Activated CD4-positive, CD25-positive, alpha-beta regulatory T cell treated with anti-CD3 and anti-CD28 coated beads, Interleukin-2, amount 50 U/mL, for 16 hours (primary cell): ENCODE measurements around the gene FANCB.

Experiments used
- DNase-seq: peaks from one replicate; pipeline ENCODE4 v3.0.0-alpha.2; 2020; ENCODE audit warnings: low read depth, low spot score

FANCB gene

DNA sequence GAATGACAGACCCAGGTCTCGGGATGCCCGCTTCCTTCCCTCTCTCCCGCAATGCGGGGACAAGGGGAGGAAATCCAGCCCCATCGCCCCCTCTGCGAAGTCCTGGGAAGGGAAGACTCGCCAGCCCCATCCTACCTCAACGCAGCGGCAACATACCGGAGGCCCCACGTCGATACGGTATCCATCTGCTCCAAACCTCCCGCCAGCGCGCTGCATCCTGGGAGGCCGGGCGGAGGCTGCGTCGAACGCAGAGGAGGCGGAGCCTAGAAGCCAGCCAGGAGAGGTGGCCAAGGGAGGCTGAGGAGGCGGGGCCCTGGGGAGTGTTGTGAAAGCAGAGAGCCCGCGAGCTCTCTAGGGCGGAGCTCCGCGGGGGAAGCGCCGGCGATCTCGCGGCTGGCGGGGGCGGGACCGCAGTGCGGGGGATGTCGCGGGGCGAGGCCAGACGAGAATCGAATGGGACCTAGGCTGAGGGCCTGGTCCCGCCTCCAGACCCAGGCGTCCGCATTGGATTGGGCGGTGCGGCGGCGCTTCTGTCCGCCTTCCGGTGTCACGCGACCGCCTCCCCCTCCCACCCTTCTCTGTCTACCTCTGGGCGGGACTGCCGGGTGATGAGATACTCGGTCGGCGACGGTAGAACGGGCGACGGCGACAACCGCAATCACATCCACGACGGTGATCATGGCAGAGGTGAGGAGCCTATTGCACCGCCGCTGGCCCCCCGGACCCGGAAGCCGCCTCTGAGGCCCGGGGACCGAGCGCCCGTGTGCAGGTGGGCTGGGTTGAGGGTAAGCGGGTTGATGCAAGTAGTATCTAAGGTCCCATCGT is at the start of gene FANCB, which contains the start of gene MOSPD2:
Gene FANCB (minus strand): TSS at position 219 of the 825 bp plus-strand sequence. CDS start 7,559 bp downstream, outside the sequence.
Gene MOSPD2 (plus strand): TSS at position 571 of the 825 bp plus-strand sequence. CDS start 108 bp downstream, at position 679.
- DNase-seq = peak; percentile 88

DNA sequence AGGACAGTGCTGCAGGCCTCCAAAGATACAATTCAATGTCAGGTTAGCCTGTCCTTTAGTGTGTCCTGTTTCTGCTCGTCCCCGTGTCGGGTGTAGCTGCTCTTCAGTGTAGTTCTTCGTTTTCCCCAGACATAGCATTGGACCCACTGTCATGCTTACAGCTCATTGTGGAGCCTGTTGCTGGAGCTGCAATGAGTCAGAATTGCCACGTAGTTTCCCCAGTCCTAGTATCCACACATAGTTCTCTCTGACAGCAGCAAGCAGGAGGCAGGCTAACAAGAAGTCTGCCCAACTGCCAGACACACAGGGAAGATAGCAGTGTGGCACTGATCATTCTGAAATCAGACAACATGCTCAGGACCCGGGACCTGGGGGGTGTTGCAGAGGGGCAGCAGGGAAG is 49.6 kb upstream of the FANCB start:
- DNase-seq = no peak

DNA sequence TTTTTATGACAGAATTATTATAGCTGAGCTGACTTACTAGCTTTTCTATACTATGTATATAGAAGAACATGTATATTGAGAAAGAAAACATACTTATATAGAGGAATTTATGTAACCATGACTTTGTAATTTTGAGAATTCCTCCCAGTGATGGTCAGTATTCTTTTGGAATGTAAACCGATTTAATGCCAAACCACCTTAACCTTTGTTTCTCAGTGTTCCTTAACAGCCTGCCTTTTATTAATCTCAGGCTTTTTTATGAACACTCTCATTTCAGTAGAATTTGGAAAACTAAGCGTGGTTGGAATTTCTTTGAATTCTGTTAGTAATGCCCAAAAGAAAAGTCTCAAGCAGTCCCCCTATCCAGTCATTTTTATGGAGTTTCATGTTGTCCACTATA is 47.3 kb upstream of the FANCB start:
- no peak for DNase-seq

DNA sequence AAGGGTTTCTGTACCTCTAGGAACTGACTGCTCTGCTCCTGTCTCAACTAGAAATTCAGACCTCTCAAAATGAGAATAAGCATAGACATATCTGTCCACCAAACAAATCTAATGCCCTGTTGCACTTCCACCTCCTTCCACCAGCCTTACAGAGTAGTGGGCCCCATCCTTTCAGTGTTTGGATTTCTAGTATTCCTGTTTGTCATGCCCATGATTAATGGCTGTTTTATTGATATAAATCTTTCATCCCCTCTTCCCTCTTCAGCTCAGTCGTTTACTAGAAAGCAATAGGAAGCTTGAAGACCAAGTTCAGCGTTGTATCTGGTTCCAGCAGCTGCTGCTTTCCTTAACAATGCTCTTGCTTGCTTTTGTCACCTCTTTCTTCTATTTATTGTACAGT is 46.5 kb upstream of the FANCB start:
- DNase-seq = no peak

DNA sequence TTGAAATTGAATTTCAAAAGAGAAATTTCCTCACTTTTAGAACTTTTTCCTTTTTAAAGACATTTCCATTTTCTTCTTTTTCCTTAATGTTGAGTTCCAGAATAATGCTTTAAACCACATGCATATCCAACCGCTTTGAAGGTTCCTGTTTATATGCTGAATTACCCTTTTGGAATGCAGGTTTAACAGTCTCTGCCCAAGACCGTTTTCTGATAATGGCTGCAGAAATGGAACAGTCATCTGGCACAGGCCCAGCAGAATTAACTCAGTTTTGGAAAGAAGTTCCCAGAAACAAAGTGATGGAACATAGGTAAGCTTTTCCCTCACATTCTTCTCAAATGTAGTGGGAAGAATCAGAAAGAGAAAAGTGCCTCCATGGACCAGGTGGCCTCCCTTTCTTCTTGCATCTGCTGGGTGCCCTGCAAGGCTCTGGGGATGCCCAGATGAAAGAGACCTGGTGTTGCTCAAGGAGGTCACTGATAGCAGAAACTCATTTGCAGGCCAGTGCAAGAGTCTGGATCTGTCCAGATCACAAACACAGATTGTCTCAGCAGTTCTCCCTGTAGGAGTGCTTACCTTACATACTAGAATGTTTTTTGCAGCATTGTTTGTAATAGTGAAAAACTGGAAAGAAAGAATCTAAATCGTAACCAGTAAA is 43.3 kb upstream of the FANCB start:
- DNase-seq = no peak

DNA sequence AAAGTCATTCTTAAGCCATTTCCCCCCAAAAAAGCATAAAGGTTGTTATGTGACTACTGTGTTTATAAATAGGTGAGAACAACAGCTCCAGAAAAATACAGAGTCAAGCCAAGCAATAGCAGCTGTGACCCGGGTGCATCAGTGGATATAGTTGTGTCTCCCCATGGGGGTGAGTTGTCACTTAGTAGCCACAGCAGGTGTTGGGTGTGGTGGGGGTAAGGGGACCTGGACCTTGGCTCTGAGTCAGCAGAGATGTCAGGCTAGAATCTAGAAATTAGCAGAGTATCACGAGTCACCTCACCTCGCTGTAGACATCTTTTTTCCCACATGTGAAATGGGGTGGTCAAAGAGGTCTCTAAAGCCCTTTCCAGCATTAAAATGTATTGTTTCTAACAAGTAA is 42.7 kb upstream of the FANCB start:
- DNase-seq = no peak

DNA sequence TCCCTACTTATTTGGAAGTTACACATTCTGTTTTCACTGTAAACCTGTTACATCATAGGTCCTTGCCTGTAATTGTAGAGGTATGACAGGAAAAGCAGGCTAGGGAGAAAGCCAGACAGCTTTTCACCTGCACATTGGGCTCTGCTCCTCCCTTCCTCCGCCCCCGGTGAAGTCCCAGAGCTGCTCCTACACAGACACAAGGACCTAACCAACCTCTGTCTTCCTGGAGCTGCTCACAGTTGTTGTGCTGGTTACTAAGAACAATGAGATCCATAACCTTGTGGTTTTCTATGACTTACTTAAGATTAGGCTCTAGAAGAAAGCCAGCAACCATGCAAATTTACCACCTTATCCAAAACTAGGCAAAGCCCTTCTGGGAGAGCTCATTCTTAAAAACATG is 40.4 kb upstream of the FANCB start:
- DNase-seq = no peak

DNA sequence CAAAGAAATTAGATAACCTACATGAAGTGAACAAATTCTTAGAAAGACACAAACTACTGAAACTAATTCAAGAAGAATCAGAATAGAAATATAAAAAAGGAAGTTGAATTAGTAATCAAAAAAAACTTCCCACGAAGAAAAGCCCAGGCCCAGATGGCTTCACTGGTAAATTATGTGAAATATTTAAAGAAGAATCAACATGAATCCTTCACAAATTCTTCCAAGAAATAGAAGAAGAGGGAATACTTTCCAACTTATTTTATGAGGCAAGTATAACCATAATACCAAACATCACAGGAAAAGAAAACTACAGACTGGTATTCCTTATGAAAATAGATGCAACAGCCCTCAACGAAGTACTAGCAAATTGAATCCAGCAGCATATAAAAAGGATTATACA is 31.0 kb upstream of the FANCB start:
- DNase-seq = no peak

DNA sequence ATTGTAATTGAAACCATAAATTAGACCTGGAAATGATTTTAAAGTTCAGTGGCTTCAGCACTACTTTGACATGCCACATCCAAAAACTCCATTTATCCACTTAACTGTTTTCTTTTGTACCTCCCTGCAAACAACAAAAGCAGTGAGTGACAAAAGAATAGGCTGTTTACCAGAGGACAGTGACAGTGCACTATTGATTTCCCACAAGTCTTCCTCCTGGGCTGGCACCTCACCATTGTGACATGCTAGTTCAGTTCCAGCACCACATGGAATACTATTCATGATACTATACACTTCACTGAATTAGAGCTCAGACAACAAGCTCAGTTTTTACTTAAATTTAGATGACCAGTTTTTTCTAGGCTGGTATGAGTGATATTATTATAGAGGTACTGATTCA is 29.7 kb upstream of the FANCB start:
- no peak for DNase-seq

DNA sequence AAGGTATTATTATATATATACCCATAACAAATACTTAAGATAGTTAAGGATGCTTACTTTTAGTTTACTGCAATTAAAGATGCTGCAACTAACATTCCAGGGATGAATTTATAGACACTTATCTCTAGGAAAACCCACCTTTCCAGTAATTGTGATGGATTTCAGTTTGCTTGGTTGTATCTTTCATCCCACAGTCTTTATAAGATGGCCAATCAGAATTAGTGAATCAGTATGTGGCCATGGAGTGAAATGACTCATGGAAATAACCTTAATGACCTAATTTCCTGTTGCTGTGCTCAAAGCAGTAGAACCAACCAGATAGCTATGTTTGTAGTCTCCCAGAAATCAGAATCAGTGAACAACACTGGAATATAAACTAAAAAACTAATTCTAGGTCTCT is 26.7 kb upstream of the FANCB start:
- DNase-seq = no peak

DNA sequence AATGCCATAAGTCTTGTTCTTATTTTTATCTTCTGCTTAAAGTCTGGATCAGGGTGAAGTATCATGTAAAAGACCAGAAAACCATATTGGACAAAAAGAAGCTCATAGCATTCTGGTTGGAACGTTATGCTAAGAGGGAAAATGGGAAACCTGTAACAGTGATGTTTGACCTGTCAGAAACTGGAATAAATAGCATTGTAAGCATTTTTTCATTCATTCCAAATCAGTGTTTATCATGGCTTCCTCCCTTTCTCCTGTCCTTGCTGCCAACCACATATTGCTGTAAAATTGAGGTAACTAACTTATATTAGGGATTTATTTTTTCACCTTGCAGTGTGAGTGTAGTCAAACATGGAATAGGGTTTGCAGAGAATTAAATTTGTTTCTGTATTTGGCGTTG is 24.2 kb upstream of the FANCB start:
- DNase-seq = no peak

DNA sequence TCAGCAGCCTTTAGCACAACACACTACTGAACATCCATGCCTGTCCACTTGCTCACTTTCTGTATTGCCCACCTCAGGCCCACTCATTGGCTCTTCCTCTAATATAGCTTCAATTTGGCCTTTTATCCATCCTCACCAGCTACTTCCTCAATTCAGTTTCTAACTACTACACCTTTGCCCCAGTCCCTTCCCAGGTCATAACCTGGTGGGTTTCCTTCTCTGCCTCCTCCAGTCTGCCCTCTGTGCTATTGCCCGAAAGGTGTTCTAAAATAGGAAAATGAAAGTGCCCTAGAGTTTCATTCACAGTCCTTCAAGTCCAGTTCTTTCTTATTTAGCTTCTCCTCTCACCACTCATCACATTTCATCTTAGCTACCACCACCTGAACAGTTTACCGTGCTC is 23.4 kb upstream of the FANCB start:
- DNase-seq = no peak

DNA sequence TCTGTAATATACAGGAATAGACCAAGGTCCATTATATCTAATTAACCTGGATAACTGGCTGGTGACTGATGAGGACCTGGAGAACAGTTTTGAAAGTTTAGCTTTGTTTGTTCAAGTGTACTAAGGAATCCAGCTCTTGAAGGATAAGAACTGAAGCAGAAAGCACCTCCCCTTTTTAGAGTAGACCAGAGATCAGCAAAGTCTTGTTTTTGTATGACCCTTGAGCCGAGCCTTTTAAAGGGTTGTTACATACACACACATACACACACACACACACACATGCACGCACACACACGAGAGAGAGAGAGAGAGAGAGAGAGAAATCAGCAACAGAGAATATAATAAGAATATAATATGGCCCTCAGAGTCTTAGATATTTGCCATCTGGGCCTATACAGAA is 13.4 kb upstream of the FANCB start:
- DNase-seq = no peak

DNA sequence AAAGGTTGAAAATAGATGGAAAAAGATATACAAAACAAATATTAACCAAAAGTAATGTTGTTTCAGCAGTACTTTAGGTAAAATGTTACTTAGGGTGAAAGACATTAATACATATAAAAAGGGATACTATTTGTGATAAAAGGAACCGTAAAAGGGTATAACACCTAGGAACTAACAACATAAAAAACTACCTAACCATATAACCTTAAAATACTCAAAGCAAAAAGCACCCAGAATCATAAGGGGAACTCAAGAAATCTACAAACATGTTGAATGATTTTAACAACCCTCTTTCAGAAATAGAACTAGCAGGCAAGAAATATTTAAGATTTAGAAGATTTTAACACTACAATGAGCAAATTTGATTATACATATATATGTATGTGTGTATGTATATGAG is 11.8 kb upstream of the FANCB start:
- DNase-seq = no peak

DNA sequence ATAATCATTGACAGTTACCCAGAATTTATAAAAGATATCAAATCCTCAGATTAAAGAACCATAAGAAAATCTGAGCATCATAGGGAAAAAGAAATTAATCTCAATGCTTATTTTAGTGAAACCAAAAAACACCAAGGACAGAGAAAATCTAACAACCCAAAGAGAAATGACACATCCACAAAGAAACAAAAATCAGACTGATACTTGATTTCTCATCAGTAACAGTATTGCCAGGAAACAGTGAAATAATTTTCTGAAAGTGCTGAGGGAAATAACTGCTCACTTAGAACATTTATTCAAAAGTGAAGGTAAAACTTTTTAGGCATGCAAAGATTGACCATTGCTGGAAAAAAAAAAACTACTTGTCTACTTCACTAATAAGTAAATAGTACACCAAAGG is 11.0 kb upstream of the FANCB start:
- no peak for DNase-seq

DNA sequence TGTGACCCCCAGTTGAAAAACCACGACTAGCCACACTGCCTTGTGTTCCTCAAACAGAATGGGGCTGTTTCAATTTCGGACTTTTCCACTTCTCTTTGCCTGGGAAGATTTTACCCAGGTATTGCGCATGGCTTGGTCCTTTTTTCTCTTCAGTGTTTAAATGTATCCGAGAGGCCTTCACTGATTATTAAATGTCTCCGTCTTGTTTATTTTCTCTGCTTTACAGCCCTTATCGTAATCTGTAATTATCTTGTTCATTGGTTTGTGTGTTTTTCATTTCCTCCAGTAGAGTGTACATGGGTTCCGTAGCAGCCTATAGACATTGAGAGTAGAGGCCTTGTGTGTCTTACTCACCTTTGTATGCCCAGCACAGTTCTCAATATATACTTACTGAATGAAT is 2.8 kb upstream of the FANCB start:
- DNase-seq = no peak

DNA sequence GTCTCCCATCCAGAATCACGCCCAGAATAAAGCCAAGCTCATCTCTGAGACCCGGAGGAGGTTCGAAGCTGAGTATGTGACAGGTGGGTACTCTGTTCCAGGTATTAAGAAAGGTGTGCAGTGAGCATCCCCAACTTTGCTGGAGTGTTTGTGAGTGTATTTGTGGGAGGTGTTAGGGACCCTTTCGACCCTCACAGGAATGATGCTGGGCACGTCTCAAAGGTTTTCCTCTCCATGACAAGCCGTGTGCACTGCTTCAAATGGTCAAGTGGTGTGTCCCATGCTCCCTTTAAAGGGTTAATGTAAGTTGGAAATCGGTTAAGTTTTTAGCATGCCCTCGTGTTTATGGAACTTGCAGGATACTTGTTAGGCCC is 794 bp upstream of the FANCB start:
- DNase-seq = no peak

DNA sequence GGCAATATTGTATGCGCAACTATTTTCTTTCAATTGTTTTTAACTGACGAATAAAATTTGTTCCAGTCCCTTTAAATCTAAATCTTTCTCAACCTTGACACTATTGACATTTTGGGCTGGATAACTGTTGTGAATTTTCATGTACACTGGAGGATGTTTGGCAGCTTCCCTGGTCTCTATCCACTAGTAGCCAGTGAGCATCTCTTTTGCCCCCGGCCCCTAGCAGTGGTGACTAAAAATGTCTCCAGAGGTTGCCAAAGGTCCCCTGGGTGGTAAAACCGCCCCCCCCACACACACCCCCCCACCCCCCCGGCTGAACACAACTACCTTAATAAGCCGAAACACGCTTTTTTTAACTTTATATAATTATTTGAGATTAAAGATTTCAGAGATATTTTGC is 514 bp downstream of the FANCB start:
- no peak for DNase-seq

DNA sequence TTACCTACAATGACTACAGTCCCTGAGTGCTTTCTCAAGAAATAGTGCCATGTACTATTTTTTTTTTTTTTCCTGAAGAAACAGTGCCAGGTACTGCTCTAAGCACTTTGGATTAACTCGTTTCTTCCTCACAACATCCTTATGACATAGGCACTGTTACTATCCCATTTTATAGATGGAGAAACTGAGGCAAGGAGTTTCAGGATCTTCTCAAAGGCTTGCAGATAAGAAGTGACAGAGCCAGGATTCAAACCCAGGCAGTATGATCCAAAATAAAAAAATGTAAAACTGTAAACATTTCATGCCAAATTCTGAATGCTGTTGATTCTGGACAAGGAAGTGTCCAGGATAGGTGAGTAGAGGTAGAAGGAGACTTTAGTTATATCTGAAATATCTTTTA is 1.1 kb downstream of the FANCB start:
- DNase-seq = no peak

DNA sequence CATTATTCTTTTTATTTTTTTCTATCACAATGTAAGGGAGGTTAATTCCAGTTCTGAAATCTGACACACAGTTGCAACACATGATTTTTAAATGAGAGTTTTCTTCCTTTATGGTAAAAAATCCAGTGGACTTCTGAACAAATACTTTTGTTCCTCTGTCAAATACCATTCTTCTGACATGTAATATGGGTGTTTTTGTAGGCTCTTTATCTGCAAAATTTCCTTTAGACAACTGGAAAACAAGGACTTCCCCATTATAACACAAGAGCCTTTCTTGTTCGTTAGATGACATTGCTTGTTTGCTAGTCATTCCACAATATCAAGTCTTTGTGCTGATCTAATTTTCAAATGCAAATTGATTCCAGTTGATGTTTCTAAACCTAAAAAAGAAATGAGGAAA is 7.7 kb downstream of the FANCB start:
- DNase-seq = no peak

DNA sequence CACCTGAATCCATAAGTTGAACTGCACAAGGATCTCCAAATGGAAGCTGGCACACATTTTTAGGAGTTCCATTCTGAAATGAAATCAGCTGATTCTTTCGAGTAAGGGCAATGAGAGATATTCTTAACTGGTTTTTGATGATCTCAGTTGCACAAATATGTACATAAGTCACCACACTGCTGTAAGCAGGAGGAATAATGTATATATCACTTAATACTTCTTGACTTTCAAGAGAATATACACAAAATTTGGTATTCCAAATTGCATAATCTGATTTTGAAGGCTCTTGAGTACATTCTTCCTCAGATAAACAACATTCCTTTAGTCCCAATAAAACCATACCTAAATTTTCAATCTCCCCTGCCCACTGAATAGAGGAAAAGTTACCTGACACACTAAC is 8.2 kb downstream of the FANCB start:
- DNase-seq = no peak

DNA sequence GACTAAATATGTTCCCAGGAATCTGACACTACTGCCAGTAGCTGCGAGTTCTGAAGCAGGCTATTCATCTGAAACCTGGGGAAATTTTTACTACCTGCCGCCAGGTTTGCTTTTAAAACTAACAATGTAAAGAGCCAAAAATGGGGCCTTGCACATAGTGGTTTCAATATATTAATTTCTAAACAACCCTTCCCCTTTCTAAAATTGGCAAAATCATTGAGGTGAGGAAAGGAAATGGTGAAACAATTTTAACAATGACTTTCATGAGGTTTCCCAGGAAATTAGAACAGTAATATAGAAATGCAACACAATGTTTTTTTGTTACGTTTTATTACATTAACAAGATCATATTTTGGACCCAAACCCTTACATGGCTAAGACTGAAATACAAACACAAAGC is 21.3 kb downstream of the FANCB start:
- no peak for DNase-seq

DNA sequence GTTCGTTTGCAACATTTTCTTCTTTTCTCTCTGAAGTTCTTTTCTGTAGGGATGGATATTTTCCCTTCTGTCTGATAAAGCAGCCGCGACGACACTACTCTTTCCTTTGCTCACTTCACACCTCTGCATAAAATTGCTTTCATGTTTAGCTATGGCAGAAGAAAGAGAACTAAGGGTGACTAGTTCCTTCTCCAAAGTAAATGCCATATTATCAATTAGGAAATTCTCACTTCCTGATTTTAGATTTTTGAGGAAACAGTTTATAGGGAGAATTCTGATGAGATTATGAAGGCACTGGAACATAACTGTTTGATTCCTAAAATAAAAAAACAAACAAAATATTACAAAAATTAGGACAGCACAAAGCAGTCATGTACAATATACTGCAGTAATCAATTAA is 29.2 kb downstream of the FANCB start:
- no peak for DNase-seq
